Endothelial cell of umbilical vein (primary cell): ENCODE data around the gene CUX1. TPM values are rescaled to one million over a fixed set of nuclear protein-coding genes. Genes with fewer than 3 reads are reported as not detected.

ENCODE experiments used
- BruUV-seq: library from RNA; stranded (reverse); fragments of 400-500 nt; replicated peaks from 2 replicates; lab custom pipeline; 2021; lab: Mats Ljungman, UMichigan
- CTCF ChIA-PET: fragments of 300-600, 350-600 bp; sonication (Branson Sonifier 250); formaldehyde crosslinking; loops from one replicate; lab custom pipeline; 2021; ENCODE audit warnings: antibody characterized with exemption, inconsistent platforms; lab: Charles Lee
- POLR2A ChIA-PET: fragments of 300-600, 350-600 bp; sonication (Branson Sonifier 250); formaldehyde crosslinking; loops from one replicate; lab custom pipeline; 2021; ENCODE audit warnings: antibody characterized with exemption, inconsistent platforms; lab: Charles Lee
- DNase-seq: peaks from one replicate; pipeline ENCODE4 v3.0.0-alpha.2; 2011; ENCODE audit warnings: low read depth, low spot score
- FAIRE-seq: peaks from 2 replicates; lab custom pipeline; 2011; peaks lifted over from hg19 to GRCh38; lab: Jason Lieb, UNC
- H2AFZ ChIP-seq: 2 replicates; pipeline ENCODE4 v1.6.0; 2012; ENCODE audit warnings: low read depth, low read length, control low read depth, inconsistent platforms
- H3K27ac ChIP-seq: 2 replicates; pipeline ENCODE4 v1.5.1; 2011; ENCODE audit warnings: low read depth, mild to moderate bottlenecking, control low read depth, low read length, moderate library complexity; ENCODE audit not compliant: insufficient read depth
- H3K27me3 ChIP-seq, 2 experiments: 2 replicates each; pipeline versions ENCODE4 v1.6.0 to v1.6.1; 2011; ENCODE audit warnings: low read length in 2 of 2, mixed read lengths in 1 of 2; ENCODE audit not compliant: control insufficient read depth in 2 of 2, insufficient read depth in 2 of 2
- H3K36me3 ChIP-seq, 2 experiments: 2 replicates in 1 of 2; 3 replicates in 1 of 2; pipeline ENCODE4 v1.5.1; 2011; ENCODE audit warnings: low read length in 2 of 2, mild to moderate bottlenecking in 1 of 2, moderate library complexity in 1 of 2; ENCODE audit not compliant: control insufficient read depth in 2 of 2, insufficient read depth in 2 of 2; ENCODE audit errors: extremely low read depth in 1 of 2
- H3K4me1 ChIP-seq: 3 replicates; pipeline ENCODE4 v1.5.1; 2011; ENCODE audit warnings: mild to moderate bottlenecking, low read length; ENCODE audit not compliant: control insufficient read depth, insufficient read depth; ENCODE audit errors: extremely low read depth
- H3K4me2 ChIP-seq: 2 replicates; pipeline ENCODE4 v1.6.1; 2011; ENCODE audit warnings: low read length, control low read depth, mixed read lengths; ENCODE audit not compliant: insufficient read depth
- H3K4me3 ChIP-seq, 3 experiments: fragments of 200-600 bp in 1 of 3; sonication (generic), shearing (Covaris generic) in 1 of 3; replicated peaks in 1 of 3; 2 replicates each; pipeline ENCODE4 v1.5.1; 2011 to 2016; ENCODE audit warnings: control low read depth in 3 of 3, low read length in 3 of 3, mild to moderate bottlenecking in 2 of 3, inconsistent platforms in 1 of 3, low read depth in 1 of 3, moderate library complexity in 1 of 3; ENCODE audit not compliant: insufficient read depth in 1 of 3
- H3K79me2 ChIP-seq: 2 replicates; pipeline ENCODE4 v1.6.0; 2012; ENCODE audit warnings: low read length, inconsistent platforms; ENCODE audit not compliant: control insufficient read depth, insufficient read depth
- H3K9ac ChIP-seq: replicated peaks from 2 replicates; pipeline ENCODE3; 2011; ENCODE audit warnings: low read length, control low read depth; ENCODE audit not compliant: insufficient read depth; ENCODE audit errors: extremely low read depth
- H3K9me1 ChIP-seq: replicated peaks from 3 replicates; pipeline ENCODE4 v1.6.0; 2011; ENCODE audit warnings: mild to moderate bottlenecking, low read length; ENCODE audit not compliant: control insufficient read depth, insufficient read depth; ENCODE audit errors: extremely low read depth
- H3K9me3 ChIP-seq: replicated peaks from 2 replicates; pipeline ENCODE4 v1.5.1; 2012; ENCODE audit warnings: low read length, inconsistent platforms; ENCODE audit not compliant: control insufficient read depth, insufficient read depth
- H4K20me1 ChIP-seq: replicated peaks from 2 replicates; pipeline ENCODE3; 2011; ENCODE audit warnings: mild to moderate bottlenecking, low read length; ENCODE audit not compliant: control insufficient read depth, insufficient read depth; ENCODE audit errors: extremely low read depth
- CTCF ChIP-seq, 2 donors: IDR thresholded peaks; 1 replicate in 1 of 2; 2 replicates in 1 of 2; pipeline ENCODE4 v1.5.1; 2011; ENCODE audit warnings: low read length in 2 of 2, mild to moderate bottlenecking in 2 of 2, moderate library complexity in 2 of 2, control low read depth in 1 of 2, inconsistent platforms in 1 of 2, low read depth in 1 of 2; ENCODE audit not compliant: insufficient read depth in 1 of 2; ENCODE audit errors: extremely low read depth in 1 of 2
- EZH2 ChIP-seq: IDR thresholded peaks from 2 replicates; pipeline ENCODE4 v1.6.1; 2012; ENCODE audit warnings: borderline replicate concordance, low read depth, mild to moderate bottlenecking, moderate library complexity, low read length, inconsistent platforms; ENCODE audit not compliant: severe bottlenecking
- FOS ChIP-seq: IDR thresholded peaks from 2 replicates; pipeline ENCODE4 v1.6.1; 2011; ENCODE audit warnings: mild to moderate bottlenecking, low read length, moderate library complexity, borderline replicate concordance; ENCODE audit not compliant: insufficient read depth
- GATA2 ChIP-seq: IDR thresholded peaks from 2 replicates; pipeline ENCODE4 v1.7.0; 2011; ENCODE audit warnings: low read depth, mild to moderate bottlenecking, moderate library complexity, mixed read lengths, low read length; ENCODE audit not compliant: insufficient read length, insufficient read depth
- JUN ChIP-seq: IDR thresholded peaks from 2 replicates; pipeline ENCODE4 v1.6.1; 2011; ENCODE audit warnings: borderline replicate concordance, low read depth; ENCODE audit not compliant: insufficient read length, insufficient read depth
- MAX ChIP-seq: IDR thresholded peaks from 2 replicates; pipeline ENCODE4 v1.6.1; 2011; ENCODE audit not compliant: insufficient read depth, insufficient read length
- MYC ChIP-seq: IDR thresholded peaks from one replicate; pipeline ENCODE4 v1.6.1; 2011; ENCODE audit warnings: mild to moderate bottlenecking, low read depth, low read length
- POLR2A ChIP-seq: IDR thresholded peaks from 2 replicates; pipeline ENCODE4 v1.6.1; 2012; ENCODE audit warnings: low read depth, mild to moderate bottlenecking, control low read depth, low read length
- POLR2AphosphoS5 ChIP-seq: IDR thresholded peaks from 2 replicates; pipeline ENCODE4 v1.6.1; 2012; ENCODE audit warnings: low read depth, mild to moderate bottlenecking, control low read depth, low read length, moderate library complexity; ENCODE audit not compliant: insufficient read depth
- dilution Hi-C: fragments of 300-500 bp; cut with MboI; formaldehyde crosslinking; loops from one replicate; pipeline ENCODE4 v1.15.0; 2019; ENCODE audit warnings: low sequenced_read_pairs; ENCODE audit not compliant: extremely low pct_ligation_motif_present
- intact Hi-C: fragments of 100-400 bp; cut with micrococcal nuclease; formaldehyde crosslinking; loops from one replicate; pipeline ENCODE4 v1.10.0; 2022
- polyA plus RNA-seq, 4 experiments: library from polyadenylated mRNA; depleted of rRNA in 3 of 4; stranded (reverse) in 3 of 4; unstranded in 1 of 4; fragments of >200 nt; gene quantifications; 2 replicates each; pipeline versions ENCODE4 v1.2.1 to v1.2.3, GENCODE V29; 2011 to 2012; ENCODE audit warnings: missing spikeins in 1 of 4
- total RNA-seq: library from RNA; stranded (reverse); gene quantifications from 2 replicates; pipeline ENCODE4 v1.2.3, GENCODE V29; 2021

The CUX1 gene
- total and polyA plus RNA-seq, 2 donors (not counting 3 experiments of a cell fraction or from before 2014, with no cell fraction given): 13.8 to 49.8 TPM

- intact Hi-C loops (no loop called here), dilution Hi-C loops (no loop called here)
- no peaks in the 10 kb centered on the region for H3K4me1 ChIP-seq
- CTCF ChIA-PET: no interaction called here
- DNase-seq (no peak), FAIRE-seq (no peak)
- no peak overlapping the region for H3K27ac ChIP-seq
- H3K4me3 ChIP-seq: no peak overlapping the region
- no peak overlapping the region for H2AFZ ChIP-seq
- H3K9ac ChIP-seq: no peak overlapping the region
- no peaks in the 10 kb centered on the region for H3K9me3 ChIP-seq
- no peaks in the 10 kb centered on the region for H4K20me1 ChIP-seq
- H3K36me3 ChIP-seq: no peaks in the 10 kb centered on the region
- peaks cover 40% of the 10 kb centered on the region for H3K79me2 ChIP-seq
- no peaks in the 10 kb centered on the region for H3K27me3 ChIP-seq
- BruUV-seq: no TSS peak
- no peak for TF ChIP-seq FOS
- no peak for TF ChIP-seq JUN
- no peak for TF ChIP-seq MAX
- TF ChIP-seq CTCF (IDR thresholded peaks at IDR 0.05; ENCODE audit: extremely low read depth in 1 of 2, insufficient read depth in 1 of 2, low read depth in 1 of 2, low read length in 2 of 2): no peak
- TF ChIP-seq POLR2AphosphoS5: no peak
- TF ChIP-seq EZH2: no peak
- no peak for TF ChIP-seq POLR2A
- TF ChIP-seq MYC: no peak
- TF ChIP-seq GATA2: no peak
- no peak overlapping the region for H3K4me2 ChIP-seq
- POLR2A ChIA-PET: no interaction called here
- no peaks in the 10 kb centered on the region for H3K9me1 ChIP-seq
Measured at GRCh38 chr7:101829374-101829773, 11.9 kb downstream of the CUX1 start.
